Thymus (tissue), 11 donors: ENCODE results near the gene ZNF516. TPM values are rescaled to one million over a fixed set of nuclear protein-coding genes. Genes with fewer than 3 reads are reported as not detected.

Source experiments
- DNase-seq, 9 donors: peaks; one replicate each; pipeline ENCODE4 v3.0.0-alpha.2; 2013; ENCODE audit warnings: low spot score in 9 of 9, low read depth in 6 of 9, missing footprints in 1 of 9
- H3K27ac ChIP-seq, 2 donors: one replicate each; pipeline ENCODE4 v1.5.1; 2013; ENCODE audit warnings: control low read depth in 1 of 2, low read depth in 1 of 2, low read length in 1 of 2, mild to moderate bottlenecking in 1 of 2, moderate library complexity in 1 of 2
- H3K27me3 ChIP-seq, 2 donors: one replicate each; pipeline ENCODE4 v1.5.1; 2013; ENCODE audit warnings: low read length in 1 of 2; ENCODE audit not compliant: control insufficient read depth in 2 of 2, insufficient read depth in 1 of 2
- H3K36me3 ChIP-seq, 2 donors: one replicate each; pipeline ENCODE4 v1.5.1; 2013; ENCODE audit warnings: low read length in 1 of 2, mild to moderate bottlenecking in 1 of 2, moderate library complexity in 1 of 2; ENCODE audit not compliant: control insufficient read depth in 2 of 2, insufficient read depth in 2 of 2
- H3K4me1 ChIP-seq, 2 donors: one replicate each; pipeline ENCODE4 v1.5.1; 2013; ENCODE audit warnings: low read length in 2 of 2; ENCODE audit not compliant: control insufficient read depth in 2 of 2, insufficient read depth in 2 of 2
- H3K4me3 ChIP-seq, 2 donors: one replicate each; pipeline ENCODE4 v1.5.1; 2013; ENCODE audit warnings: low read length in 2 of 2, control low read depth in 1 of 2, mild to moderate bottlenecking in 1 of 2
- H3K9me3 ChIP-seq, 2 donors: one replicate each; pipeline ENCODE4 v1.5.1; 2013; ENCODE audit warnings: low read length in 1 of 2, mild to moderate bottlenecking in 1 of 2; ENCODE audit not compliant: control insufficient read depth in 2 of 2, insufficient read depth in 1 of 2
- WGBS: extraction: QIAGEN DNeasy Blood & Tissue Kit; methylation state at CpG from one replicate; pipeline ENCODE4 v1.1.7; 2013; 5-methylcytosine and 5-hydroxymethylcytosine counted together
- polyA plus RNA-seq: library from polyadenylated mRNA; stranded (reverse); fragments of 200-250 nt; gene quantifications from one replicate; pipeline ENCODE4 v1.2.3, GENCODE V29; 2013
- total RNA-seq: library from RNA; stranded (reverse); fragments of 120-200 nt; gene quantifications from one replicate; pipeline ENCODE4 v1.2.4, GENCODE V29; 2013
- donor health status: healthy.

The ZNF516 gene
- total and polyA plus RNA-seq, 2 donors = 5.9 to 8.9 TPM

GRCh38 chr18:76405280-76405679 is 89.8 kb downstream of the ZNF516 start:
- Histone ChIP-seq H3K9me3 (peaks cover 0 to 4% of the 10 kb centered on the region in 2 donors), H3K4me1 (no peaks in the 10 kb centered on the region), H3K27me3 (no peaks in the 10 kb centered on the region), H3K27ac (no peak overlapping the region), H3K36me3 (no peaks in the 10 kb centered on the region), H3K4me3 (no peak overlapping the region)
- no peak for DNase-seq
- 90% methylated on average over 17 of the region's 17 CpGs for WGBS

- Histone ChIP-seq H3K27me3 (no peaks in the 10 kb centered on the region), H3K4me1 (no peaks in the 10 kb centered on the region), H3K4me3 (no peak overlapping the region), H3K9me3 (no peaks in the 10 kb centered on the region), H3K36me3 (no peaks in the 10 kb centered on the region), H3K27ac (no peak overlapping the region)
- 94% methylated on average over 8 of the region's 8 CpGs for WGBS
- no peak for DNase-seq
Observed at GRCh38 chr18:76404345-76404831, 90.7 kb downstream of the ZNF516 start.

- WGBS = 95% methylated on average over 43 of the region's 43 CpGs
- no peak for DNase-seq
Observed at GRCh38 chr18:76402026-76402990, 92.7 kb downstream of the ZNF516 start.

GRCh38 chr18:76401498-76401897 is 93.5 kb downstream of the ZNF516 start:
- WGBS = 95% methylated on average over 25 of the region's 25 CpGs
- Histone ChIP-seq H3K36me3 (no peaks in the 10 kb centered on the region), H3K4me1 (no peaks in the 10 kb centered on the region), H3K27ac (no peak overlapping the region), H3K27me3 (no peaks in the 10 kb centered on the region), H3K9me3 (no peaks in the 10 kb centered on the region), H3K4me3 (no peak overlapping the region)
- no peak for DNase-seq

More at GRCh38 chr18:76402026-76402990, 92.7 kb downstream of the ZNF516 start:
- no peaks in the 10 kb centered on the region for H3K9me3 ChIP-seq
- H3K36me3 ChIP-seq = no peaks in the 10 kb centered on the region
- H3K4me3 ChIP-seq = no peak overlapping the region
- no peaks in the 10 kb centered on the region for H3K27me3 ChIP-seq
- no peaks in the 10 kb centered on the region for H3K4me1 ChIP-seq
- no peak overlapping the region for H3K27ac ChIP-seq

GRCh38 chr18:76399613-76400391 is 95.2 kb downstream of the ZNF516 start:
- 94% methylated on average over 14 of the region's 14 CpGs for WGBS
- H3K27me3 ChIP-seq = no peaks in the 10 kb centered on the region
- no peak overlapping the region for H3K27ac ChIP-seq
- peaks cover 0 to 4% of the 10 kb centered on the region in 2 donors for H3K4me1 ChIP-seq
- no peaks in the 10 kb centered on the region for H3K9me3 ChIP-seq
- H3K4me3 ChIP-seq = no peak overlapping the region
- no peak for DNase-seq
- no peaks in the 10 kb centered on the region for H3K36me3 ChIP-seq

GRCh38 chr18:76398896-76399612 is 96.0 kb downstream of the ZNF516 start:
- Histone ChIP-seq H3K36me3 (no peaks in the 10 kb centered on the region), H3K27ac (no peak overlapping the region), H3K4me1 (peaks cover 0 to 4% of the 10 kb centered on the region in 2 donors), H3K4me3 (no peak overlapping the region), H3K9me3 (no peaks in the 10 kb centered on the region), H3K27me3 (no peaks in the 10 kb centered on the region)
- DNase-seq = peak in 8 of 9 donors; percentile 41 to 77 (median 53)
- 28% methylated on average over 14 of the region's 14 CpGs for WGBS

- 97% methylated on average over 7 of the region's 7 CpGs for WGBS
Observed at GRCh38 chr18:76398295-76398694, 96.7 kb downstream of the ZNF516 start.

GRCh38 chr18:76397631-76398030 is 97.4 kb downstream of the ZNF516 start:
- no peaks in the 10 kb centered on the region for H3K9me3 ChIP-seq
- WGBS = 96% methylated on average over 5 of the region's 5 CpGs
- no peaks in the 10 kb centered on the region for H3K27me3 ChIP-seq
- H3K4me3 ChIP-seq = no peak overlapping the region
- DNase-seq = no peak
- H3K36me3 ChIP-seq = no peaks in the 10 kb centered on the region
- no peak overlapping the region for H3K27ac ChIP-seq
- H3K4me1 ChIP-seq = peaks cover 0 to 4% of the 10 kb centered on the region in 2 donors

More at GRCh38 chr18:76398295-76398694, 96.7 kb downstream of the ZNF516 start:
- Histone ChIP-seq H3K27ac (no peak overlapping the region), H3K4me3 (no peak overlapping the region), H3K36me3 (no peaks in the 10 kb centered on the region), H3K4me1 (peaks cover 0 to 4% of the 10 kb centered on the region in 2 donors), H3K9me3 (no peaks in the 10 kb centered on the region), H3K27me3 (no peaks in the 10 kb centered on the region)
- no peak for DNase-seq
